ENCODE data around the gene MICU2.
A peak's percentile ranks its signal among the peaks of the same experiment; 100 is the strongest.

Gene MICU2

DNA sequence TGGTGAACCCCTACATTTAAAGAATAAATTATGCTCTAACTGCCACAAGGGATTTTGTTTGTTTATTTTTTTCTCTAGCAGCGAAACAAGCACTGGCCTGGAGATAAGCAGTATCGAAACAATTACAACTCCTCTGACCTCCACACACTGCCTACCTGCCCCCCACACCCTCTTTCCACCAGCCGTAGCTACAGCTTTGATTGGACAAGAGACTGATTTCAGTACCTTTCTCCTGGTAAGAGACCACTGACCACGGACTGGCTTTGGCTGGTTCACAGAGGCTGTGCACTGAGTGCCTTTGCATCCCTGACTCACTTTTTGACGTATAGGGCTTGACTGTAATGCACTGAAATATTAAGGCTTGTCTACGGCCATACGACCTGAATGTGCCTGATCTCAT lies 137.4 kb downstream of the MICU2 start:
- no peak overlapping the region for H3K4me3 ChIP-seq (ENCODE audit: low read depth, low read length)
- TF ChIP-seq, protein P1, sequence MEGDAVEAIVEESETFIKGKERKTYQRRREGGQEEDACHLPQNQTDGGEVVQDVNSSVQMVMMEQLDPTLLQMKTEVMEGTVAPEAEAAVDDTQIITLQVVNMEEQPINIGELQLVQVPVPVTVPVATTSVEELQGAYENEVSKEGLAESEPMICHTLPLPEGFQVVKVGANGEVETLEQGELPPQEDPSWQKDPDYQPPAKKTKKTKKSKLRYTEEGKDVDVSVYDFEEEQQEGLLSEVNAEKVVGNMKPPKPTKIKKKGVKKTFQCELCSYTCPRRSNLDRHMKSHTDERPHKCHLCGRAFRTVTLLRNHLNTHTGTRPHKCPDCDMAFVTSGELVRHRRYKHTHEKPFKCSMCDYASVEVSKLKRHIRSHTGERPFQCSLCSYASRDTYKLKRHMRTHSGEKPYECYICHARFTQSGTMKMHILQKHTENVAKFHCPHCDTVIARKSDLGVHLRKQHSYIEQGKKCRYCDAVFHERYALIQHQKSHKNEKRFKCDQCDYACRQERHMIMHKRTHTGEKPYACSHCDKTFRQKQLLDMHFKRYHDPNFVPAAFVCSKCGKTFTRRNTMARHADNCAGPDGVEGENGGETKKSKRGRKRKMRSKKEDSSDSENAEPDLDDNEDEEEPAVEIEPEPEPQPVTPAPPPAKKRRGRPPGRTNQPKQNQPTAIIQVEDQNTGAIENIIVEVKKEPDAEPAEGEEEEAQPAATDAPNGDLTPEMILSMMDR (IDR thresholded peaks at IDR 0.05; ENCODE audit: low read depth, low read length, missing control alignments) = no peak
- no peak for DNase-seq (ENCODE audit: low read depth)
- in situ Hi-C loops (cut with HindIII; ENCODE audit: low sequenced_read_pairs) = no loop called here

DNA sequence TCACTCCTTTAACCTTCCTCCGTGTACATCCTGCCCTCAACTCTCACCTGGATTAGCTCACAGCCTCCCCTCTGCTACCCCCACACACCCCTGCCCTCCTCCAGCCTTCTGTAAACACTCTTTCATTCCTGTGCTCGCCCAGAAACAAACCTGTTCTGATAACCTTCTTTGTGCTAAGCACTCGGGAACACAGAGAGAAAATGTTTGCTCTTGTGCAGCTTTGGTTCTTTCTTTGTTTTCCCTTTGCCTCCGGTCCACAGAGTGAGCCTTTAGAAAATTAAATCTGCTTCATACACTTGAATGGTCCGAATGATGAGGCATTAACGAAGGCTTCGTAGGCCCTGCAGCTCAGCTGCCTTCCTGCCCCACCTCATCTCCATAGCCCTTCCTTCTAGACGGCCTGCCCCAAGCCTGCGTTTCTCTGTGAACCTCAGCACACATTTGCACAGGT lies 138.2 kb downstream of the MICU2 start:
- TF ChIP-seq, protein P1 (IDR thresholded peaks at IDR 0.05; ENCODE audit: low read depth, low read length, missing control alignments) = no peak
- in situ Hi-C loops (cut with HindIII; ENCODE audit: low sequenced_read_pairs) = no loop called here
- no peak for DNase-seq (ENCODE audit: low read depth)
- no peak overlapping the region for H3K4me3 ChIP-seq (ENCODE audit: low read depth, low read length)

DNA sequence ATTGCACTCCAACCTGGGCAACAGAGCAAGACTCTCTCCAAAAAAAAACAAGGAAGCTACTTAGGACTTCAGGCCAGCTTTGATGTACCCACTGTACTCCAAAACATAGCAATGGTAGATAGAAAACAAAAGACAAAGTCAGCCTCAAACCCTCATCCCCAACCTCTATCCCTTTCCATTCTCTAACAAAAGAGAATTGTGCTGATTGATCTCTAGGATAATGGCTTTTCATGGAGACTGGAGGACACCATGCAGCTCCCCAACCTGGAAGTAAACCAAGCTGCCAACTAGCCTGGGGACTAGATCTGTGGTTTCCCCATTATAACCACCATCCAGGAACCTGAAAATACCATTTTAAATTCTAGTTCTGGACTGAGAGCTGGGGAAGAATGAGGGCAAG lies 140.5 kb downstream of the MICU2 start:
- H3K4me3 ChIP-seq (ENCODE audit: low read depth, low read length) = no peak overlapping the region
- TF ChIP-seq, protein P1 (IDR thresholded peaks at IDR 0.05; ENCODE audit: low read depth, low read length, missing control alignments) = no peak
- DNase-seq (ENCODE audit: low read depth) = no peak
- in situ Hi-C loops (cut with HindIII; ENCODE audit: low sequenced_read_pairs) = no loop called here

DNA sequence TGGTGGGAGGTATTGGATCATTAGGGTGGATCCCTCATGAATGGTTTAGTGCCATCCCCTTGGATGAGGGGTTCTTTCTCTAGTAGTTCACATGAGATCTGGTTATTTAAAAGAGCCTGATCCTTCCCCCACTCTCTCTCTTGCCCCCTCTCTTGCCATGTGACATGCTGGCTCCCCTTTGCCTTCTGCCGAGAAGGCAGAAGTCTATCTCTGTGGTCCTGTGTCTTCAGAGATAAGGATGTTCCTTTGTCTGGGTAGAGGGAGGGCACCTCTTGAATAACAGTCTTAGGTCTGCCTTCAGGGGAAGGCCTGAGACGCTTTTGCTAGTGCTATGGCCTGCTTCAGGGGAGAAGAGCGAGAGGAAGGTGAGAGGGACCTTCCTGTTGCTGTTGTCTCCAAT lies 142.8 kb downstream of the MICU2 start:
- no peak overlapping the region for H3K4me3 ChIP-seq (ENCODE audit: low read depth, low read length)
- no peak for DNase-seq (ENCODE audit: low read depth)
- TF ChIP-seq, protein P1 (IDR thresholded peaks at IDR 0.05; ENCODE audit: low read depth, low read length, missing control alignments) = no peak
- in situ Hi-C loops (cut with HindIII; ENCODE audit: low sequenced_read_pairs) = no loop called here

DNA sequence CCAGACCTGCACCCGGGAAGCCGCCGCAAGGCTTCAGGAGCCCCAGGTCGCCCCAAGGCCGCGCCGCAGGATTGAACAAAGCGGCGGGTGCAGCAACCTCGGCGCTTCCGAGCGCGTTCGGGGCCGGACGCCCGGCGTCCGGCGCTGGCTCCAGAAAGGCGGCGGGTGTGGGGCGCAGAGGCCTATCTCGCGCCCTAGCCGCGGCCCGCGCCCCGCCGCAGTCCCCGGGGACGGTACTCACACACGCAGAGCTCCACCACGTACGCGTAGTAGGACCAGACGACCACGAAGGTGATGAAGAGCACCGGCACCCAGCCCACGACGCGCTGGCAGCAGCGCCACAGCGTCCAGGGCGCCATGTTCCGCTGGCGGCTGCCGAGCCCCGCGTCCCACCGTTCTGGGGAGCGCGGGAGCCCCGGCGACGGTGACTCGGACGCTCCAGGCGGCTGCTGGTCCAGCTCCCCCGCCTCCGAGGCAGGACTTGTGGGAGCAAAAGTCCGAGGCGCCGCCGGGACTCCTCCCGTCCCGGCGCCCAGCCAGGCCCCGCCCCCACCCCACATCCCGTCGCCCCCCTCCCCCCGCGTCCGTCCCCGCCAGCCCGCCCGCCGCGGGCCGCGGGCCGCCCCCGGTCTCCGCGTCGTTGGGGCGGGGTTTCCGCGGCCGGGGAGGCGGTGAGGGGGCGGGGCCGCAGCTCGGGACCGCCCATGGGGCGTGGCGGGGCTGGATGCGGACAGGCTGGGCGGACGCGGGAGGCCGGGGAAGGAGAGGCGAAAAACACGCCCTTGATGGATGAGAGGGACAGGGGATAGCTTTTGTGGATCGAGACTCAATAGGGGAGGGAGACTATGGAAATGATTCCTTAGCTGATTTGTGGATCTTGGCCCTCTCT lies 144.9 kb downstream of the MICU2 start, which contains the start of gene ZDHHC20:
ZDHHC20 (minus strand) TSS at position 491 of the 889 bp plus-strand sequence; CDS start at position 359, 132 bp downstream.
- TF ChIP-seq, protein P1 (IDR thresholded peaks at IDR 0.05; ENCODE audit: low read depth, low read length, missing control alignments) = no peak
- DNase-seq (ENCODE audit: low read depth) = peak; percentile 39
- H3K4me3 ChIP-seq (ENCODE audit: low read depth, low read length) = peak within 1 kb of the TSS; percentile 69
- in situ Hi-C loops (cut with HindIII; ENCODE audit: low sequenced_read_pairs) = no loop called here

DNA sequence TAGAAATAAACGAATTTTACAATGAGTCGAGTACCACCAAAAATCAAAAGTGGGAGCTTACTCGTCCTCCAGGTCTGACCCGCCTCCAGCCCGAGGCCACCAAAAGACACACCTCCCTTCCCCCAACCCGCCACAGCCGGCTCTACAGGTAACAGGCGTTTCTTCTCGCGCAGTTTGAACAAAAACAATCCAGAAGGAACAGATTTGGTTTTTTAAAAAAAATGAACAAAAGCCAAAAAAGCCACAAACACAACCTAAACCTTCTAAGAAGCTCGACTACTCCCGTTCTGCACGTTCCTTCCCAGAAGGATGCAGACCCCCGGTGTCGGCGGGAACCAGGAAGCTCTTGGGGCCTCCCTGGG lies 145.5 kb downstream of the MICU2 start:
- TF ChIP-seq, protein P1 (IDR thresholded peaks at IDR 0.05; ENCODE audit: low read depth, low read length, missing control alignments) = no peak
- in situ Hi-C loops (cut with HindIII; ENCODE audit: low sequenced_read_pairs) = no loop called here
- DNase-seq (ENCODE audit: low read depth) = no peak
- H3K4me3 ChIP-seq (ENCODE audit: low read depth, low read length) = peak overlapping the region; percentile 69

All from astrocyte of the cerebellum (primary cell).